Measurements from ENCODE around the gene CCNB1IP1. TPM values are rescaled to one million over a fixed set of nuclear protein-coding genes. Genes with fewer than 3 reads are reported as not detected.

The CCNB1IP1 gene
- polyA plus RNA-seq (2013): 132 TPM

GRCh38 chr14:20332788-20333493 is at the start of gene CCNB1IP1:
Gene CCNB1IP1 (minus strand): TSS chr14:20333279. CDS start chr14:20316523, 16,756 bp downstream.
- H3K36me3 ChIP-seq (ENCODE audit: control insufficient read depth in 4 of 4, insufficient read depth in 4 of 4, low read length in 3 of 4): peaks cover 0 to 12% (median 2%) of the 10 kb centered on the region in 4 experiments
- ChIA-PET POLR2A (interaction anchor here (1.1 to 2.2 kb wide), 2 partner anchors 8 to 10 kb away, joined by 3 to 21 read pairs; partner anchors contain the start of gene PARP2), CTCF (interaction anchor here (0.6 to 1.8 kb wide), 6 partner anchors 9 to 288 kb away, joined by 3 to 11 read pairs (median 3); partner anchors contain the start of gene PARP2)
- DNase-seq: peak; percentile 72 to 83 (median 79)
- no peaks in the 10 kb centered on the region for H3K9me3 ChIP-seq (ENCODE audit: control extremely low read depth in 1 of 5, control insufficient read depth in 4 of 5, insufficient read depth in 2 of 5, low read depth in 1 of 5, low read length in 4 of 5)
- 0% methylated on average over 13 of the region's 19 CpGs for WGBS (ENCODE audit: insufficient coverage)
- H3K4me1 ChIP-seq (ENCODE audit: control extremely low read depth in 1 of 4, control insufficient read depth in 4 of 4, insufficient read depth in 4 of 4, low read length in 3 of 4): peaks cover 7 to 17% (median 11%) of the 10 kb centered on the region in 4 experiments
- peak within 1 kb of the TSS; percentile 30 to 72 for H3K27ac ChIP-seq (ENCODE audit: insufficient read depth in 1 of 2, low read depth in 1 of 2, low read length in 2 of 2, poor library complexity in 1 of 2, severe bottlenecking in 2 of 2)
- H3K4me3 ChIP-seq (ENCODE audit: control insufficient read depth in 1 of 7, extremely low read depth in 1 of 7, insufficient read depth in 4 of 7, low read depth in 2 of 7, low read length in 6 of 7): peak within 1 kb of the TSS; percentile 39 to 100 (median 93)
- no peaks in the 10 kb centered on the region for H3K27me3 ChIP-seq (replicated peaks in 2 of 5; ENCODE audit: control insufficient read depth in 4 of 5, insufficient read depth in 5 of 5, low read length in 4 of 5)

- H3K27ac ChIP-seq (ENCODE audit: insufficient read depth in 1 of 2, low read depth in 1 of 2, low read length in 2 of 2, poor library complexity in 1 of 2, severe bottlenecking in 2 of 2): no peak overlapping the region
- no peak overlapping the region for H3K4me3 ChIP-seq (ENCODE audit: control insufficient read depth in 1 of 7, extremely low read depth in 1 of 7, insufficient read depth in 4 of 7, low read depth in 2 of 7, low read length in 6 of 7)
- peaks cover 0 to 1% (median 0%) of the 10 kb centered on the region in 4 experiments for H3K4me1 ChIP-seq (ENCODE audit: control extremely low read depth in 1 of 4, control insufficient read depth in 4 of 4, insufficient read depth in 4 of 4, low read length in 3 of 4)
- H3K36me3 ChIP-seq (ENCODE audit: control insufficient read depth in 4 of 4, insufficient read depth in 4 of 4, low read length in 3 of 4): peaks cover 29 to 97% (median 71%) of the 10 kb centered on the region in 4 experiments
- no peaks in the 10 kb centered on the region for H3K27me3 ChIP-seq (replicated peaks in 2 of 5; ENCODE audit: control insufficient read depth in 4 of 5, insufficient read depth in 5 of 5, low read length in 4 of 5)
- no peak for DNase-seq
- no peaks in the 10 kb centered on the region for H3K9me3 ChIP-seq (ENCODE audit: control extremely low read depth in 1 of 5, control insufficient read depth in 4 of 5, insufficient read depth in 2 of 5, low read depth in 1 of 5, low read length in 4 of 5)
- ChIA-PET CTCF (interaction anchor here (0.6 to 1.1 kb wide), 3 partner anchors 31 to 223 kb away, joined by 3 read pairs; no protein-coding TSS in a partner anchor), POLR2A (no interaction called here)
- 100% methylated on average over 8 of the region's 12 CpGs for WGBS (ENCODE audit: insufficient coverage)
Measured at GRCh38 chr14:20382526-20382925, 49.4 kb upstream of the CCNB1IP1 start.

GRCh38 chr14:20381341-20381740 is 48.3 kb upstream of the CCNB1IP1 start:
- Histone ChIP-seq H3K9me3 (ENCODE audit: control extremely low read depth in 1 of 5, control insufficient read depth in 4 of 5, insufficient read depth in 2 of 5, low read depth in 1 of 5, low read length in 4 of 5) (no peaks in the 10 kb centered on the region), H3K4me1 (ENCODE audit: control extremely low read depth in 1 of 4, control insufficient read depth in 4 of 4, insufficient read depth in 4 of 4, low read length in 3 of 4) (no peaks in the 10 kb centered on the region), H3K36me3 (ENCODE audit: control insufficient read depth in 4 of 4, insufficient read depth in 4 of 4, low read length in 3 of 4) (peaks cover 25 to 96% (median 75%) of the 10 kb centered on the region in 4 experiments), H3K27ac (ENCODE audit: insufficient read depth in 1 of 2, low read depth in 1 of 2, low read length in 2 of 2, poor library complexity in 1 of 2, severe bottlenecking in 2 of 2) (no peak overlapping the region), H3K4me3 (ENCODE audit: control insufficient read depth in 1 of 7, extremely low read depth in 1 of 7, insufficient read depth in 4 of 7, low read depth in 2 of 7, low read length in 6 of 7) (no peak overlapping the region), H3K27me3 (replicated peaks in 2 of 5; ENCODE audit: control insufficient read depth in 4 of 5, insufficient read depth in 5 of 5, low read length in 4 of 5) (no peaks in the 10 kb centered on the region)
- CTCF ChIA-PET: interaction anchor here (0.8 to 2.0 kb wide), 3 partner anchors 9 to 29 kb away, joined by 3 to 6 read pairs (median 3); no protein-coding TSS in a partner anchor
- POLR2A ChIA-PET: no interaction called here
- DNase-seq: no peak
- 91% methylated on average over 5 of the region's 7 CpGs for WGBS (ENCODE audit: insufficient coverage)

- H3K4me3 ChIP-seq (ENCODE audit: control insufficient read depth in 1 of 7, extremely low read depth in 1 of 7, insufficient read depth in 4 of 7, low read depth in 2 of 7, low read length in 6 of 7): no peak overlapping the region
- no peak for DNase-seq
- POLR2A ChIA-PET: no interaction called here
- H3K36me3 ChIP-seq (ENCODE audit: control insufficient read depth in 4 of 4, insufficient read depth in 4 of 4, low read length in 3 of 4): peaks cover 24 to 96% (median 72%) of the 10 kb centered on the region in 4 experiments
- no peaks in the 10 kb centered on the region for H3K27me3 ChIP-seq (replicated peaks in 2 of 5; ENCODE audit: control insufficient read depth in 4 of 5, insufficient read depth in 5 of 5, low read length in 4 of 5)
- H3K4me1 ChIP-seq (ENCODE audit: control extremely low read depth in 1 of 4, control insufficient read depth in 4 of 4, insufficient read depth in 4 of 4, low read length in 3 of 4): no peaks in the 10 kb centered on the region
- CTCF ChIA-PET: interaction anchor here (2.0 kb wide), 1 partner anchor 9 kb away, joined by 6 read pairs; no protein-coding TSS in a partner anchor
- no peak overlapping the region for H3K27ac ChIP-seq (ENCODE audit: insufficient read depth in 1 of 2, low read depth in 1 of 2, low read length in 2 of 2, poor library complexity in 1 of 2, severe bottlenecking in 2 of 2)
- 95% methylated on average over 4 of the region's 6 CpGs for WGBS (ENCODE audit: insufficient coverage)
- no peaks in the 10 kb centered on the region for H3K9me3 ChIP-seq (ENCODE audit: control extremely low read depth in 1 of 5, control insufficient read depth in 4 of 5, insufficient read depth in 2 of 5, low read depth in 1 of 5, low read length in 4 of 5)
Measured at GRCh38 chr14:20380681-20381080, 47.6 kb upstream of the CCNB1IP1 start.

- H3K4me3 ChIP-seq (ENCODE audit: control insufficient read depth in 1 of 7, extremely low read depth in 1 of 7, insufficient read depth in 4 of 7, low read depth in 2 of 7, low read length in 6 of 7): no peak overlapping the region
- POLR2A ChIA-PET: no interaction called here
- CTCF ChIA-PET: no interaction called here
- no peak for DNase-seq
- WGBS (ENCODE audit: insufficient coverage): 88% methylated on average over 1 of the region's 1 CpG
- peaks cover 22 to 95% (median 73%) of the 10 kb centered on the region in 4 experiments for H3K36me3 ChIP-seq (ENCODE audit: control insufficient read depth in 4 of 4, insufficient read depth in 4 of 4, low read length in 3 of 4)
- H3K4me1 ChIP-seq (ENCODE audit: control extremely low read depth in 1 of 4, control insufficient read depth in 4 of 4, insufficient read depth in 4 of 4, low read length in 3 of 4): no peaks in the 10 kb centered on the region
- no peak overlapping the region for H3K27ac ChIP-seq (ENCODE audit: insufficient read depth in 1 of 2, low read depth in 1 of 2, low read length in 2 of 2, poor library complexity in 1 of 2, severe bottlenecking in 2 of 2)
- H3K27me3 ChIP-seq (replicated peaks in 2 of 5; ENCODE audit: control insufficient read depth in 4 of 5, insufficient read depth in 5 of 5, low read length in 4 of 5): no peaks in the 10 kb centered on the region
- no peaks in the 10 kb centered on the region for H3K9me3 ChIP-seq (ENCODE audit: control extremely low read depth in 1 of 5, control insufficient read depth in 4 of 5, insufficient read depth in 2 of 5, low read depth in 1 of 5, low read length in 4 of 5)
Measured at GRCh38 chr14:20379743-20380142, 46.7 kb upstream of the CCNB1IP1 start.

GRCh38 chr14:20377171-20377570 is 44.1 kb upstream of the CCNB1IP1 start:
- WGBS (ENCODE audit: insufficient coverage): 100% methylated on average over 2 of the region's 2 CpGs
- CTCF ChIA-PET: interaction anchor here (0.6 kb wide), 1 partner anchor 216 kb away, joined by 3 read pairs; no protein-coding TSS in a partner anchor
- no peak for DNase-seq
- POLR2A ChIA-PET: interaction anchor here (0.6 kb wide), 1 partner anchor 202 kb away, joined by 4 read pairs; no protein-coding TSS in a partner anchor
- H3K4me1 ChIP-seq (ENCODE audit: control extremely low read depth in 1 of 4, control insufficient read depth in 4 of 4, insufficient read depth in 4 of 4, low read length in 3 of 4): no peaks in the 10 kb centered on the region
- peaks cover 22 to 94% (median 76%) of the 10 kb centered on the region in 4 experiments for H3K36me3 ChIP-seq (ENCODE audit: control insufficient read depth in 4 of 4, insufficient read depth in 4 of 4, low read length in 3 of 4)
- no peak overlapping the region for H3K4me3 ChIP-seq (ENCODE audit: control insufficient read depth in 1 of 7, extremely low read depth in 1 of 7, insufficient read depth in 4 of 7, low read depth in 2 of 7, low read length in 6 of 7)
- H3K9me3 ChIP-seq (ENCODE audit: control extremely low read depth in 1 of 5, control insufficient read depth in 4 of 5, insufficient read depth in 2 of 5, low read depth in 1 of 5, low read length in 4 of 5): no peaks in the 10 kb centered on the region
- no peaks in the 10 kb centered on the region for H3K27me3 ChIP-seq (replicated peaks in 2 of 5; ENCODE audit: control insufficient read depth in 4 of 5, insufficient read depth in 5 of 5, low read length in 4 of 5)
- no peak overlapping the region for H3K27ac ChIP-seq (ENCODE audit: insufficient read depth in 1 of 2, low read depth in 1 of 2, low read length in 2 of 2, poor library complexity in 1 of 2, severe bottlenecking in 2 of 2)

- Histone ChIP-seq H3K9me3 (ENCODE audit: control extremely low read depth in 1 of 5, control insufficient read depth in 4 of 5, insufficient read depth in 2 of 5, low read depth in 1 of 5, low read length in 4 of 5) (no peaks in the 10 kb centered on the region), H3K4me1 (ENCODE audit: control extremely low read depth in 1 of 4, control insufficient read depth in 4 of 4, insufficient read depth in 4 of 4, low read length in 3 of 4) (no peaks in the 10 kb centered on the region), H3K27ac (ENCODE audit: insufficient read depth in 1 of 2, low read depth in 1 of 2, low read length in 2 of 2, poor library complexity in 1 of 2, severe bottlenecking in 2 of 2) (no peak overlapping the region), H3K4me3 (ENCODE audit: control insufficient read depth in 1 of 7, extremely low read depth in 1 of 7, insufficient read depth in 4 of 7, low read depth in 2 of 7, low read length in 6 of 7) (no peak overlapping the region), H3K36me3 (ENCODE audit: control insufficient read depth in 4 of 4, insufficient read depth in 4 of 4, low read length in 3 of 4) (peaks cover 30 to 94% (median 75%) of the 10 kb centered on the region in 4 experiments), H3K27me3 (replicated peaks in 2 of 5; ENCODE audit: control insufficient read depth in 4 of 5, insufficient read depth in 5 of 5, low read length in 4 of 5) (no peaks in the 10 kb centered on the region)
- WGBS (ENCODE audit: insufficient coverage): 95% methylated on average over 11 of the region's 12 CpGs
- CTCF ChIA-PET: interaction anchor here (1.4 kb wide), 1 partner anchor 33 kb away, joined by 4 read pairs; the partner anchor contains the start of gene PARP2
- DNase-seq: no peak
- POLR2A ChIA-PET: no interaction called here
Measured at GRCh38 chr14:20376071-20376588, 43.1 kb upstream of the CCNB1IP1 start.

All from common myeloid progenitor, CD34-positive (primary cell).